K562 treated with DMSO at 1 percent for 48 hours (cell line): ENCODE results near the gene UPF3A. TPM values are rescaled to one million over a fixed set of nuclear protein-coding genes. Genes with fewer than 3 reads are reported as not detected.

Experiments used
- total RNA-seq: library from RNA; unstranded; fragments of 300-600 nt; gene quantifications from 2 replicates; pipeline ENCODE4 v1.2.3, GENCODE V29; 2022; ENCODE audit warnings: low replicate concordance; ENCODE audit errors: extremely low read depth

Gene UPF3A
- not detected in 2 replicates for total RNA-seq

GRCh38 chr13:114281351-114282040, at the start of gene UPF3A:
Gene UPF3A, plus strand, starts transcription at chr13:114281601. Its CDS starts 39 bp downstream, at chr13:114281640.

GRCh38 chr13:114234645-114235421, 46.6 kb upstream of the UPF3A start, which contains the start of gene CDC16:
Gene CDC16, plus strand, starts transcription at chr13:114234897. Its CDS starts 188 bp downstream, at chr13:114235085.

GRCh38 chr13:114314074-114314912, 32.9 kb downstream of the UPF3A start, which contains the start of gene CHAMP1:
Gene CHAMP1, plus strand, starts transcription at chr13:114314503. Its CDS starts 9,340 bp downstream, at chr13:114323843.

Other genes with a start within 250 kb of the UPF3A start
- gene RASA3, start 149.0 kb upstream of the UPF3A start, total RNA-seq, result not detected in 2 replicates
- not detected in 2 replicates for gene CFAP97D2, start 102.3 kb upstream of the UPF3A start, total RNA-seq
- gene CDC16, start 46.7 kb upstream of the UPF3A start, total RNA-seq, result not detected in 2 replicates
- not detected in 2 replicates for gene CHAMP1, start 32.9 kb downstream of the UPF3A start, total RNA-seq